H7 (cell line): ENCODE data around the gene PRAMEF33. TPM values are rescaled to one million over a fixed set of nuclear protein-coding genes. Genes with fewer than 3 reads are reported as not detected.
A peak's percentile ranks its signal among the peaks of the same experiment; 100 is the strongest.
"Not testable (repeated sequence)": the region's sequence is repeated elsewhere in the genome, so short reads cannot be mapped to it uniquely, and the experiment has no call there.

Experiments used
- DNase-seq: peaks from one replicate; pipeline ENCODE4 v3.0.0; 2012
- H3K27me3 ChIP-seq: 2 replicates; pipeline ENCODE4 v1.6.0; 2011; ENCODE audit warnings: mild to moderate bottlenecking, low read length; ENCODE audit not compliant: control insufficient read depth, insufficient read depth
- H3K36me3 ChIP-seq: replicated peaks from 2 replicates; pipeline ENCODE4 v1.5.1; 2011; ENCODE audit warnings: low read length; ENCODE audit not compliant: control insufficient read depth, insufficient read depth
- H3K4me3 ChIP-seq: 2 replicates; pipeline ENCODE4 v1.5.1; 2011; ENCODE audit warnings: low read depth, mild to moderate bottlenecking, control low read depth, low read length, moderate library complexity; ENCODE audit not compliant: insufficient read depth
- total RNA-seq: library from RNA; depleted of rRNA; stranded (reverse); fragments of >200 nt; shearing (Covaris generic); gene quantifications from 2 replicates; pipeline ENCODE4 v1.2.3, GENCODE V29; 2014; rRNA removed

Gene PRAMEF33
- total RNA-seq, 1 experiment from 2014 or later = not detected

GRCh38 chr1:13354475-13354874 lies 51.1 kb downstream of the PRAMEF33 start:
- DNase-seq, H3K36me3 ChIP-seq, H3K27me3 ChIP-seq, H3K4me3 ChIP-seq: not testable (repeated sequence)

- not testable (repeated sequence) for H3K27me3 ChIP-seq, H3K36me3 ChIP-seq, H3K4me3 ChIP-seq
- peak; percentile 23 for DNase-seq
Observed at GRCh38 chr1:13356774-13357173, 53.4 kb downstream of the PRAMEF33 start.

Other genes starting within 250 kb of the PRAMEF33 start
- gene PRAMEF27, start 247.0 kb upstream of the PRAMEF33 start, total RNA-seq = not detected in 2 replicates
- gene HNRNPCL3, start 242.8 kb upstream of the PRAMEF33 start, total RNA-seq = not detected in 2 replicates
- gene PRAMEF25, start 232.8 kb upstream of the PRAMEF33 start, total RNA-seq = not detected in 2 replicates
- gene HNRNPCL2, start 186.7 kb upstream of the PRAMEF33 start, total RNA-seq = not detected in 2 replicates
- gene PRAMEF26, start 147.5 kb upstream of the PRAMEF33 start, total RNA-seq = not detected in 2 replicates
- not detected in 2 replicates for gene HNRNPCL4, start 137.9 kb upstream of the PRAMEF33 start, total RNA-seq
- gene PRAMEF9, start 131.7 kb upstream of the PRAMEF33 start, total RNA-seq = not detected in 2 replicates
- gene PRAMEF13, start 102.1 kb upstream of the PRAMEF33 start, total RNA-seq = not detected in 2 replicates
- not detected in 2 replicates for gene PRAMEF18, start 77.4 kb upstream of the PRAMEF33 start, total RNA-seq
- not detected in 2 replicates for gene PRAMEF5, start 49.3 kb upstream of the PRAMEF33 start, total RNA-seq
- gene PRAMEF8, start 18.4 kb upstream of the PRAMEF33 start, total RNA-seq = not detected in 2 replicates
- gene PRAMEF15, start 12.0 kb downstream of the PRAMEF33 start, total RNA-seq = not detected in 2 replicates
- not detected in 2 replicates for gene PRAMEF14, start 43.6 kb downstream of the PRAMEF33 start, total RNA-seq
- not detected in 2 replicates for gene PRAMEF19, start 68.4 kb downstream of the PRAMEF33 start, total RNA-seq
- not detected in 2 replicates for gene PRAMEF17, start 86.1 kb downstream of the PRAMEF33 start, total RNA-seq
- not detected in 2 replicates for gene PRAMEF20, start 106.9 kb downstream of the PRAMEF33 start, total RNA-seq
- gene LRRC38, start 210.5 kb downstream of the PRAMEF33 start, total RNA-seq = 0.28 TPM in 1 of 2 replicates, not detected in the other